ENCODE data around the gene CLCN6. TPM values are rescaled to one million over a fixed set of nuclear protein-coding genes. Genes with fewer than 3 reads are reported as not detected.

The CLCN6 gene
- total RNA-seq, 1 donor from 2014 or later = 14.1 TPM

GRCh38 chr1:11779715-11780379 is 26.1 kb upstream of the CLCN6 start:
- DNase-seq (ENCODE audit: extremely low read depth, low read depth, low spot score) = no peak

DNA sequence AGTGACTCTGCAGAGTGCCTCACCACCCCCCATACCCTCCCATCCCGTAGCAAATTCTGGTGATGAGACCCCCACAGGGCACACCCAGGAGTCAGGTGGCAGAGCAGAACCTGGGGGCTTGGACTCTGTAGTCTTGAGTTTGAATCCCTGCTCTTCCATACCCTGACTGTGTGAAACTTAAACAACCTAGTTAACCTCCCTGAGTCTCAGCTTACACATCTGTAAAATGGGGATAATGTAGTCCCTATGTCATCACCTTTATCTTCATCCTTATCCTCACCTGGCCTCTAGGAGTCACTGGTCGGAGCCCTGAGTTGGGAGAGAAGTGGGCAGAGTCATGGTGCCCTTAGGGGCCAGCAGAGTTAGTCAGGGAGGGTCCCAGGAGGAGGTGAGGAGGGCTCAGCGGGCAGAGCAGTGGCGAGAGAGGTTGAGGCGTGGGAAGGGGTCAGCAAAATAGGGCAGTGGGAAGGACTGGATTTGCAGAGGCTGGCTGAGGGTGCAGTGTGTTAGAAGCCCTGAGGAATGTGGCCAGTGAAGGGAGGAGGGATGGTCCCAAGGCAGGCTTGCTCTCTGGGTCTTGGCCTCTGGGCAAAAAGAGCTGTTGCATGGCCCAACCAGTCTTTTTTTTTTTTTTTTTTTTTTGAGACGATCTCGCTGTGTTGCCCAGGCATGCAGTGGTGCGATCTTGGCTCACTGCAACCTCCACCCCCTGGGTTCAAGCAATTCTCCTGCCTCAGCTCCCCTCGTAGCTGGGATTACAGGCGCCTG is 25.4 kb upstream of the CLCN6 start:
- DNase-seq (ENCODE audit: extremely low read depth, low read depth, low spot score) = no peak

- DNase-seq (ENCODE audit: extremely low read depth, low read depth, low spot score) = no peak
Observed at GRCh38 chr1:11781297-11781696, 24.7 kb upstream of the CLCN6 start.

- DNase-seq (ENCODE audit: extremely low read depth, low read depth, low spot score) = no peak
Observed at GRCh38 chr1:11782127-11782708, 23.8 kb upstream of the CLCN6 start.

DNA sequence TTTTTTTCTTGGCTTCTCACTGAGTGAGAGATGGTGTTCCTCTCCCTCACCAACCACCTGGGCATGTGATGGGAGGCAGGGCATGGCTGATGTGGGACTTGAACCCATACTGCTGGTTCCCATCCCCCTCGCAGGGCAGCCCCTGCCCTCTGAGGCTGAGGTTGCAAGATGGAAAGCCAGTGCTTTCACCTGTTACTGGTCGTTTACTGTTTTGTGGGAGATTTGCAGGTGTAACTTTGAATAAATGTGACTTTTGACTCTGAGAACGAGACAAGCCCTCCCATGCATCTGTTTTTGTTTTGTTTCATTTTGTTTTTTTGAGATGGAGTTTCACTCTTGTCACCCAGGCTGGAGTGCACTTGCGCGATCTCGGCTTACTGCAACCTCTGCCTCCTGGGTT is 22.4 kb upstream of the CLCN6 start:
- no peak for DNase-seq (ENCODE audit: extremely low read depth, low read depth, low spot score)

DNA sequence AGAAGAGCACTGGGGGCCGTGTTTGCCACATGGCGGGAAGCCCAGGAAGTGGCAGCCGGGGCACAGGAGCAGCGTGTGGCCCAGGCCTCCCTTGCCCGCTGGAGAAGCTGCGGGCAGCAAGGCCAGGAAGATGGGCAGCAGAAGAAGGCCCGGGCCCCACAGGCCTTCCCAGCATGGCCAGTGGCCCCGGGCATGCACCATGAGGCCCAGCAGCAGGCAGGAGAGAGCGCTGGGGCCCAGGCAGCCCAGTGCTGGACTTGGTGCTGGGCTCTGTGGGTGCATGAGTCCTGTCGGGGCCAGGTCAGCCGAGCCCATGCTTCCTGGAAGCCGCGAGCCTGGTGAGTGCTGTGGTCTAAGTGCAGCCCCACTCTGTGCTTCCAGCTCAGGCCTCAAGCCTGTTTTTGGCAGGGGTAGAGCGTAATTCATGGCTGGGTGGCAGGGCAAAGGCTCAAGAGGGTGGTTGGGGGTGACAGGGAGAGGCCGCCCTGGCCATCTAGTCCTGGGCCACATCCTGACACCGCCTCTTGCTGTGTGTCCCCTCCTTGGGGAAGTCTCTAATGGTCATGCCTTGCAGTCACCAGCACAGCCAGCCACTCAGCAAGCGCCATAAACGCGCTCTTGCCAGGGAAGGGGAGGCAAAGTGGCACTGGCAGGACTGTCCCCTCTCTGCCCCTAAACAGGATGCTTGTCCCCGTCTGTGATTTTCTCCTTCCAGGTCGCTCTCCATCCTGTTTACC is 21.6 kb upstream of the CLCN6 start:
- DNase-seq (ENCODE audit: extremely low read depth, low read depth, low spot score) = no peak

DNA sequence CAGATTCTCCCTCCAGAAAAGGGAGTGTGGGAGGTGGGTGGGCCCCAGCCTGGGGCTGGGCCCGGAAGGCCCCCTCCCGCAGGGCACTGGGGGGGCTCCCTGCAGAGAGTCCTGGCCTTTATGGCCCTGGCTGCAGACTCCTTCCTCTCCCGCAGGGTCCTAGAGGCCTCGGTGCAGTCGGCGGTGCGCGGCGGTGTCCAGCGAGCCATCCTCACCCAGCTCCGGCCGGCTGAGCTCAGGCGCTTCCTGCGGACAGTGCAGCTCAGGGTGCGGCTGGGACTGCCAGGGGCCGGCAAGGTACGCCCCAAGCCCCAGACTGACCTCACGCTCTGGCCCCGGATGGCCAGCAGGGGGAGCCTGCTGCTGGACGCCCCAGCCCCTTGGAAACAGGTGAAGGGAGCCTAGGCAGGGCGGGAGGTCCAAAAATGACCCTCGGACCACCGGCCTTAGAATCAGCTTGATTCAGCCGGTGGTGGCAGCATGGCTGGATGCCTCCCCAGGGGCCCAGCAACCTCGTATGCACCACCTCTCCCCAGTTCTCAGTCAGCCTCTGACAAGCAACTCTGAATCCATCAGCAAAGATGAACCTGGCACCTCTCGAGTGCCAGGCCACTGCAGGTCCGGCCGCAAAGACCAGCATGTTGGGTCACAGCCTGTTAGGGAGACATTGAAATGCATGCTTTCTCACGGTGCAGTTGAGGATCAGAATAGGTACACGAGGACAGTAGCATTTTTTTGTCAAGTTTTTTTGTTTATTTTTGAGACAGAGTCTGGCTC is 20.8 kb upstream of the CLCN6 start:
- DNase-seq (ENCODE audit: extremely low read depth, low read depth, low spot score) = no peak

- no peak for DNase-seq (ENCODE audit: extremely low read depth, low read depth, low spot score)
Observed at GRCh38 chr1:11786168-11786567, 19.8 kb upstream of the CLCN6 start.

GRCh38 chr1:11787251-11787803 is 18.7 kb upstream of the CLCN6 start:
- no peak for DNase-seq (ENCODE audit: extremely low read depth, low read depth, low spot score)

DNA sequence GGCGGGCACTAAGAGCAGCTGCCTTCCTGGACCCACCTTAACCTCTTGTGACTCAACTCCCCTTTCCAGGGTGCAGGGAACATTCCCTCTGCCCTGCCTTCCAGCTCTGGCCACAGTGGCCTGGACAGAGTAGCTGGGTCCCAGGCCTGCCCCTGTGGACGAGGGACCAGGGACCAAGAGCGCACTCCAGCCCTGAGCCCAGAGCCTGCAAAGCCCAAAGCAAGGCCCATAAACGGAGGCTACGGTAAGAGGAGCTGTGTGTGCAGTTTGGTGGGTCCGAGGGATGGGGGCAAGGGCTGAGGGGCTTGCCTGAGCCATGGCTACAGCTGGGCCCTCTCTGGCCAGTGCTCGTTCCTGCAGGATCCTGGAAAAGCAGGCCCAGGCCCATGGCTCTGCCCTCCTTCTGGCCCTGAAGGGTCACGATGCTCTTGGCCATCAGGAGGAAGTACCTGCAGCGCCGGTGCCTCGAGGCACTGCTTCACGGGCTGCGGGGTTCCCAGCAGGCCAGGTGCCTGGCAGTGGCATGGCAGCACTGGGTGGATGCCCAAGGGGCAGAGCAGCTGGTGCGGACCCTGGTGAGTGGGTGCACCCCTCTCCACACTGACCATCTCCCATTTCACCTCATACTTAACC is 18.1 kb upstream of the CLCN6 start:
- no peak for DNase-seq (ENCODE audit: extremely low read depth, low read depth, low spot score)

DNA sequence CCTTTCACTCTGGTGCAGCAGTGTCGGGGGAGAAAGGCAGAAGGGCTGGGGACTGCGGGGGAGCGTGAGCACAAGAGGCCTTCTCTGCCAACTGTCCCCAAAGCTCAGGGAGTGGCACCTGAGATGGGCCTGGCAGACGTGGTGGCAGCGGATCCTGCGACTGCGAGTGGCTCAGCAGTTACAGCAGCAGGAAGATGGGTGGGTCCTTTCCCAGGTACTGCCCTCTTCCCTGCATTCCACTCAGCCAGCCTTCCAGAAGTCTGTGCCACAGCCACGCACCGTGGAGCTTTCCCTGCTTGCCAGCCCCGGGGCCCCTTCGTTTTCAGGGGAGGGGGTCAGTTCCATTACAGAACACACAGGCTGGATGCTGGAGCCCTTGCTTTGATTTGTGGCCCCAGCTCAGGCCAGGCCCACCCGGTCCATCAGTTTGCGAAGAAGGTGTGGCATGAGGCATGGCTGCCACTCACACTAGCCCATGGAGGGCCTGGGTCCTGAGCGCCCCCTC is 17.4 kb upstream of the CLCN6 start:
- no peak for DNase-seq (ENCODE audit: extremely low read depth, low read depth, low spot score)

DNA sequence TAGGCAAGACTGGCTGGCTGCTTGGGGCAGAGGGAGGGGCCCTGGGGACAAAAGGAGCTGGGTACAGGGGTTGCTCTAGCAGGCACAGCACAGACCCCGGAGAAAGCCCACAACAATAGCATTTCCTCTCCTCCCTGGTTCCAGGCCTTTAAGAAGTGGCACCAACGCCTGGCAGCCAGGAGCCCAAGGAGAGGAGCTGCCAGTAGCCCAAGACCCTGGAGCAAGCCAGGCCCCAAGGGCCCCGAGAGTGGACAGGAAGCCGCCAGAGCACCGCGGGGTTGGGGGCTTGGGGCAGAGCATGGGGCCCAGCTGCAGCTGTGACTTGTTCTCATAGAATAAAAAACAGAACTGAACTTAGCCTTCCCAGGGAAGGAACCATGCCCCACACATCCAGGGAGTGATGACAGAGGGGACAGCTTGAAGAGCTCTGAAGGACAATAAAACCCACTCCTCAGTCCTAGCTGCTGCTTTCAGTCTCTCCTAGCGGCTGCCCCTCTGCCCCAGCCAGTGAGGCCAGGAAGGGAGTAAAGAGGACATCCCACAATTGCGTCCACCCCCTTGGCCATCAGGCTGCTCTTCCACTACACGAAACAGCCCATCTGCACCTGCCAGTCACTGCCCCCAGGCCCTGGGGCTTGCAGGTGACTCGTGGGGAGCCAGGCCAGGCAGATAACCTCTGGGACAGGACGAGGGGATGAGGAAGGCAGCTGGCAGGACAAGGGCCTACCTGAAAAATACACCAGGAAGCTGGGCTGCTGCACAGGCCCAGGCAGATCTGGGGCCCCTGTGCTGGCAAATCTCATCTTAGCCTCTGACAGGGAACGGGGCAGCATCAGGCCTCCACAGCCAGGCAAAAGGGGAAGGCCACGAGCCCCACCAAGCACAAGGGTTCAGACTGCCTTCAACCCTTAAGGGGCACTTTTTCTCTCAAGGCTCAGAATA is 16.6 kb upstream of the CLCN6 start:
- no peak for DNase-seq (ENCODE audit: extremely low read depth, low read depth, low spot score)

DNA sequence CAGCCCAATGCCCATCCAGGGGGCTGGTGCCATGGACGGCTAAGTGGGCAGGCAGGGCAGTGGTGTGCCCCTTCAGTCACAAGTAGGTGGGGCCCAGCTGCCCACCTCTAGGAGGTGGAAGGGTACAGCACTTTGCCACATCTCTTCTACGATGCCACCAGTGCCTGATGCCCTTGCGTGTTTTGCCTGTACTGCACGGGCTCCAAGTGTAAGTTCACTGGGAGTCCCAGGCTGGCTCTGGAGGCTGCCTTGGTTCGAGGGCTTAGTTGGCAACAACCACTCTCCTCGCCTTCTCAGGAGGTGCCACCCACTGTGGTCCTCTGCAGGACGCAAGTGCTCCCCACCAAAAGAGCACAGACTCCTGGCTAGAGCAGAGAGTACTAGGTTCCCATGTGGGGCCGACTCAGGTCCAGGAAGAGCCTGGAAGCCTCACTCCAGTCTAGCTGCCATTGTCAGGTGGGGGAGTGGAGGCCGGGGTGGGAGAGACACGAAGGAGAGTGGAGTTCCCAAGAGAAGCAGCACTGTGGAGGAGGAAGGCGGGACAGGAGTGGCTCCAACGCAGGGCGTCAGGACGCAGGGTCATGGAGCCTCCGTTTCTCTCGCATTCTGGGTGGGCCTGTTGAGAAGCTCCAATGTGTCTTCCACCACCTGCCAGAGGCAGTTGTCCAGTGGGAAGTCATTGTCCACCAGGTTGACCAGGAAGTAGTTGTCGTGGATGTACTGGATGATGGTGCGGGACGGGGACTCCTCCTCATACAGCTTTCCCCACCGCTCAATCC is 15.7 kb upstream of the CLCN6 start:
- no peak for DNase-seq (ENCODE audit: extremely low read depth, low read depth, low spot score)

- no peak for DNase-seq (ENCODE audit: extremely low read depth, low read depth, low spot score)
Observed at GRCh38 chr1:11790880-11791715, 14.9 kb upstream of the CLCN6 start.

GRCh38 chr1:11792106-11792505 is 13.9 kb upstream of the CLCN6 start:
- DNase-seq (ENCODE audit: extremely low read depth, low read depth, low spot score) = no peak

- DNase-seq (ENCODE audit: extremely low read depth, low read depth, low spot score) = no peak
Observed at GRCh38 chr1:11793819-11794218, 12.2 kb upstream of the CLCN6 start.
